DMS 273 (cell line): ENCODE results near the gene MTERF2.

Experiments
- DNase-seq: peaks from one replicate; lab custom pipeline; 2025; ENCODE audit not compliant: unreplicated experiment; lab: John Stamatoyannopoulos, UW

The MTERF2 gene

DNA sequence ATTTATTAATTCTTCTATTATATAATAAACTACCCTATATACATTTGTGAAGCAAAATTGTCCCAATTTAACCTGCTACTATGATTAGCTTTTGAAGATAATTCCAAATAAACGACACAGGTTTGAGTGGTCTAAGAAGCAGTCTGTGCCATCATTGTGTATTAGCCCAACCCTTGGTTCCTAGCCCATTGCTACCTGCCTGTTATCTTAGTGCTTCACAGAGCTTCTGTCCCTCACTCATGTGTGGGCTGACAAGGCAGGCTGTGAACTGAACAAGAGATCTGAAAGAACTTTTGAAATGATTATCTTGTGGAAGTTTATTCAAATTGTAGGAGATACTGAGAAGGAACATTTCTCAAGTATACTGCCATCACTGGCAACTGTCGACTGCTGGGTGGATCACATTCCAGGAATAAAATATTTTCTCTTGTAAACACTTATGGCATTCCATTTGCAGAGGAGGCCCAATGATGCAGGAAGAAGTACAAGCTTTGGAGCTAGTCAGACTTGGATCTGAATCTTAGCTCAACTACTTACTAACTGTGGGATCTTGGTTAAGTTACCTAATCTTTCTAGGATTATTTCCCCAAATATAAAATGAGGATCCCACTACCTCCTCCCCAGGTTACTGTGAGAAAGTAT, 7.8 kb upstream of the MTERF2 start:
- no peak for DNase-seq

DNA sequence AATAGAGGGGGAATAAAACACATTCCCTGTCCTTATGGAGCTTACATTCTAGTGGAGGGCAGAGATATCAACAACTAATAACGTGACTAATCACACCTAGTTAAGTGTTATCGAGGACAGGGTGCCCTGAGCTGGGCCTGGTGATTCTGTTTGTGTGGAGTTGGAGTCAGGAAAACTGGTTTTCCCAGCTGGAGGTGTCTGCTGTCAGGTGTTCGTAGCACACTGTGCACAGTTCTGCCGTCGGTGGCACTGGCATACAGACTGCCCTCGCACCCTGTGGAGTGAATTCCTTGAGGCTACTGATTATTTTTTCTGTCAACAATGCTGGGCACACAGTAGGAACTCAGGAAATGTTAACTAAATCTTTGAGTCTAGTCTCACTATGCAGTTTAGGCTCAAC, 900 bp upstream of the MTERF2 start:
- no peak for DNase-seq

DNA sequence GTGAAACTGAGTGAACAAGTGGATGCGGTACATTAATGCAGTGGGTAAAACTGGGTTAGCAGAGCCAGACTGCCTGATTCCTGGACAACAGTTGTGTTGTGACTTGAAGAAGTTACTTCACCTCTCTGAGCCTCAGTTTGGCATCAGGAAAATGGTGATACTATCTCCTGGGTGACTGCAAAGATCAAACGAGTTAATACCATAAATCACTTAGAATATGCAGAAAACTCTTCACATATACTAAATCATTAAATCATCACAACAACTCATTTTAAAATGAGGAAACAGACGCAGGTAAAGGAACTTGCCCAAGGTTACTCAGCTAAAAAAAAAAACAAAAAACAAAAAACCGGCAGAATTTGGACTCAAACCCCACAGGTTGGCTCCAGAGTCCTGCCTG, 811 bp downstream of the MTERF2 start:
- no peak for DNase-seq

DNA sequence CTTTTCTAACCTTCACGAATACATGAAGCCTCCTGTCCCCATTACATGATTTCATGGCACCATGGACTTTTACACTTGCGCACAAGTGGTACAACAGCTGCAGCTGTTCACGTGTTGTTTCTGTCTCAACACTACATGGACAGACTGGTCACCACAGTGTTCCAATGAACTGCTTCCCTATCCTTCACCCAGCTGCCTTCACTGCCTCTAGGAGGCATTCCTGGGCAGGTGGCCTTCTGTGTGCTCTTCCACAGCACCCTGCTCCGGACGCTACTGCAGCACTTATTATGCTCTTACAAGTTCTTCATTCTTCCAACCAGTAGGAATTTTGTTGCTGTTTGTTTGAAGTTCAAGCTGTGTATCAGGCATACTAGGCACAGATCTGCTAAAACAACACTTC, 1.5 kb downstream of the MTERF2 start:
- no peak for DNase-seq

DNA sequence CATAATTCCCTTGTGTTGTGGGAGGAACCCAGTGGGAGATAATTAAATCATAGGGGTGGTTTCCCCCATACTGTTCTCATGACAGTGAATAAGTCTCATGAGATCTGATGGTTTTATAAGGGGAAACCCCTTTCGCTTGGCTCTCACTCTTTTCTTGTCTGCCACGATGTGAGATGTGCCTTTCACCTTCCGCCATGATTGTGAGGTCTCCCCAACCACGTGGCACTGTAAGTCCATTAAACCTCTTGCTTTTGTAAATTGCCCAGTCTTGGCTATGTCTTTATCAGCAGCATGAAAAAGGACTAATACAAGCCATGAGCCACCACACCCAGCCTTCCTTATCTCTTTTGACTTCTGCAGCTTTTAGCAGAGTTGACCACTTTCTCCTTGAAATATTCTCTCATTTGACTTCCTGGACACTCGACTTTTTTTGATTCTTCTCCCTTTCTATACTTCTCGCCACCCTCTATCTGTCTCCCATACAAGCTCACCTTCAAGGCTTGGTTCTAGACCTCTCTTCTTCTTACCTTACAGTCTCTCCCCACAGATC, 2.3 kb downstream of the MTERF2 start:
- DNase-seq: no peak

DNA sequence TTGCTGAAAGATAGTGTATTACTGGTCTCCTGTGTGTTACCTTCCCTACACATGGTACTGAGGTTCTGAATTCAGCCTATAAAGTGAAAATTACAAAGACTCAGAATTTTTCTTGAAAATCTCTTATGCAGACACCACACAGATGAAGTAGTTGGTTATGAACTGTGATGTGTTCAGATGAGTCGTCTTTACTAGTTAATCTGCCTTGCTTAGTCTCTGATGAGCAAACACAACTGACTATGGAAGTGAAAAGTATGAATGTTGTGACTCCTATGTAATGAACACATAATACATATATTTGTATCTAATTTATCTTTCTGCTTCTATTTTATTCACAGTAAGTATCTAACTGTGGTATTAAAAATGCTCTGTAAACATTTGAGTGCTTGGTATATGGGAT, 4.7 kb downstream of the MTERF2 start:
- no peak for DNase-seq

DNA sequence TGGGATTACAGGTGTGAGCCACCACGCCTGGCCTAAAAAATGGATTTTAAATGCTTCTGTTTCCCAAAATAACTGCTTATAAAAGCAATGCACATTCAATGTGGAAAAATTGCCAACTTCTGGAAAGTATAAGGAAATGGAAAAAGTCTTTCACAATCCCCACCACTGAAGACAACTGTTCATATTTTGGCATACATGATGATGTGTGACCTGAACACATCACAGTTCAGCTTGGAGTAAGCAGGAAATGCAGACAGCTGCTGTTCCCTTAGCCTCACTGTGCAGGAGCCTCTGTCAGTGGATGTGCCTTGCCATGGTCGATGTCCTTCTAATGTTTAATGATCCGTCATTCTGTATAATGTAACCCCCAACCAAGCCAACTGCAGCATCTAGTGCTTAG, 5.2 kb downstream of the MTERF2 start:
- no peak for DNase-seq

DNA sequence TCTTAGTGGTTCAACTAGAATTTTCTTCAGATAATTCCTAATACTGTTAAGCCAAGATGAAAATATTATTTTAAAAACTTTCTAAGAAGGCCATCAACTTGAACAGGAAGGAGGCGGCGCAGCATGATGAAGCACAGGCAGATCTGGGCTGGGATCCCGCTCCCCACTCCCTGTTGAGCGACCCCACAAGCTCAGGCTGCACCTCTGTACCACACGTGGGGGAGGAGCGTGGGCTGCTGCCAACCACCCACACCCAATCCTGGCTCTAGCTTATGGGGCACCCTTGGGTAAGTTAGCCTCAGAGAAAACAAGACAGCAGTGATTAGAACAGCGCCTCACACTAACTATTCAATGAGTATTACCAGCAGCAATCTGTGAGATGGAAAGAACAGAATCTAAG, 6.0 kb downstream of the MTERF2 start:
- DNase-seq: no peak

DNA sequence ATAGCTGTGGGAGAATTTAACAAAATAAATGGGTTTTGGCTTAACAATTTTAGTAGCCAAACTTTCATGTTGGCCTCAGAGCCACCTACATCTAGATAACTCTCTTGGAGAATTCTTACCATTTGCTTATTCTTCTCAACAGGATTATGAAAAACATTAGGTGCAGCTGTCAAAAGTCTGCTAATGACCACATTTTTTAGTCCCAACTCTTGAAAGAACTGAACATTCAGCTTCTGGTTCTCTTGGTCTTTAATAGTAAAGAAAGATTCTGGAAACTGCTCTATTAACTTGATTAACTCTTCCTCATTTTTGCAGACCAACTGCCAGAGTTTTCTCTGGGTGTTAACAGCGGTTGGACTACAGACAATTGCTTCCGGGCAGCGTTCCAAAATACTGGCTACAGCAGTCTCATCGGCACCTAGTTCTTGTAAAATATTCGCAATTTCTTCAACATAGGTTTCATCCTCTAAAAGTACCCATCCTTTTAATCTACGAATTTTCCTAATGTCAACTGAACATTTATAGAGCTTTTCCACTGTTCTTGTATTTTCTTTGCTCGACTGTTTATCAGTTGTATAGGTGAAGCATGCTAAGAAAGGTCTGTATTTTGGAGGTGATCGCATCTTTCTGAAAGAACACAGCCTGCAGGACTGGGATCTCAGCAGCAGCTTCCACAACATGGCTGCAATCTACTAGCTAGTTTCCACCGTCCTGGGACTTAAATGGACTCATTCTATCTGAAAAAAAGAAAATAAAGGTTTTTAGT, 8.7 kb downstream of the MTERF2 start:
- peak; percentile 82 for DNase-seq

DNA sequence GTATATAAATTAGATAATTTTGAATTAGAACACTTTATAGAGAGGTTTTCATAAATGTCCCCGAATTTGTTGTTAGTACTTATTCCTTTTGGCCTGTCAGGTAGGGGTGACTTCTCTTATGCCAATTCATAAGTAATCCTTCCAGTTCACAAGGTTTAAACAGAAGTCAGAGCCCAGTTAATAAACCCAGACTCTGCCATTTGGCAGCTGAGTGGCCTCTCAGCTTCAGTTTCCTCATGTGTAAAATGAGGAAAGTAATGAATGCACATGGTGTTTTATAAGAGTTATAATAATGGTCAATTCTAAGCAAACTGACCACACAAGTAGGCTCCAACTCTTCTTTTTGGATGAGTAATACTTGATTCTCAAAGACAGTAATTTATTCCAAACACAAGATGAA, 10.3 kb downstream of the MTERF2 start:
- DNase-seq: peak; percentile 9

DNA sequence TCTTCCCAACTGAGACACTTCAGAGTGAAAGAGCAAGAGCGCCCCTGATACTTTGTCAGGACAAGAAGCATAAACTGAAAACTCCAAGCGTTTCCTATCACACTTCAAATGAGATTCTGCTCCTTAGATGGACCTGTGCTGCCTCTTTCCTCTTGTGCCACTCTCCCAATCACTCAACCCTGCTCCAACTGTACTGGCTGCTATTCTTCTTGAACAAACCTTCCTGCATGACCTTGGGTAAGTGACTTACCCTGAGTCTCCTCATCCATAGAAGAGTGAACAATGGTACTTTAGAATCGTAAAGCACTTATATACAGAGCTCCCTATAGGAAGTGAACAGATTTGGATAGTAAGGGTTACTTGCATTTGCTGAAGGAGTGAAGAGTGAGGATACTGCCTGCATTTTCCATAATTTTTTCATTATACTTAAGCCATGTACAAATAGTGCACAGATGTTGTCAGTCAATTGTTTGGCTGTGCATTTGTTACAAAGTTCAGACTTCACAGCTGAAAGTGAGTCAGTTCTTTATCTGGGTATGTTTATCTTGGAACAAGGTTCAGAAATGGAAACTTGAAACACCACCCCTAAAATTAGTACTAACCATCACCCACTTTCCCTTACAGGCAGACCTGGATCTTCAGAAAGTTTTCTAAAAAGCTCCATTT, 10.8 kb downstream of the MTERF2 start:
- DNase-seq: peak; percentile 9

DNA sequence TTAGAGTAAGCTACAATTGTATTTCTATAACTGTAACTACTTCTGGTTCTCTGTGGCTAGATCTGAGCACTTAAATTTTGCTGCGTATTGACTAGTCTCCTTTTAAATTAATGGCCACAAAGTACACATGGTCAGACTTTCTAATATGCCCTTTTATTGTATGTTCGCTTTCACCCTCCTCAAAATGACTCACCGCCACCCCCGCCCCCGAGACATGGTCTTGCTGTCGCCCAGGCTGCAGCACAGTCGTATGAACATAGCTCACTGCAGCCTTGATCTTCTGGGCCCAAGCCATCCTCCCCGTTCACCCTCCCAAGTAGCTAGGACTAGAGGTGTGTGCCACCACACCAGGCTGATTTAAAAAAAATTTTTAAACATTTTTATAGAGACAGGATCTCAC, 11.8 kb downstream of the MTERF2 start:
- no peak for DNase-seq

DNA sequence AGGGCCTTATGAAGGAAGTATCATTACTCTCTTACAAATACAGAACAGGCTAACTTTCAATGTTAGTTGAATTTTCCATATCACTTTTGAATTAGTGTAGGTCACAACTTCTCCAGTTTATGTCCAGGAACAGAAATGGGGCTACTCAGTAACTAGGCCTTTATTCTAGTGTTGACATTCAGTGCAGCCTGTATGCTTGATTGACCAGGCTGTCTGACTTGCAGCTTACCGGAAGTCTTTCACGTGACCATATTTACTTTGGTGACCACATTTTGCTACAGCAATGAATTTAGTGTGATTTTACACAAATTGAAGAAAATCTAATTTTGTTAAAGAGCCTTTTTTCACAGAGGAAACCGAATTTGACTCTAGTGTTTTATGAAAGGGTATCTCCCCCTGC, 12.4 kb downstream of the MTERF2 start:
- no peak for DNase-seq

DNA sequence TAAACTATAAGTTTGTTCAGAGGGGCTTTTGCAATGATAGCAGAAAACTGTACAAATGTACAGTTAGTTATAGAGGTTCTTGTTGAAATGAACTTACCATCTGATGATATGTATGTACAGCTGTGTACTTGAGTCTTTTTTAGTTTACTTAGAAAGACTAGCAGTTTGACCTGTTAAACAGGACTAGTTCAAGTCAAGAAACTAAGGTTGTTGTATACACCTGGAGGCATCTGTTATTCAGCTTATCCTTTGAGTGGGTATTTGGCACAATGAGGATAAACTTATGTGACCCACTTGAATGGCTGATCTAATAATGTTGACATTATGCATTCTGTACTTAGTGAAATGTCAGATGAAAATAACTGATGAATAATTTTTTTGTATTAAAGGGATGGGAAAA, 13.4 kb downstream of the MTERF2 start:
- no peak for DNase-seq

DNA sequence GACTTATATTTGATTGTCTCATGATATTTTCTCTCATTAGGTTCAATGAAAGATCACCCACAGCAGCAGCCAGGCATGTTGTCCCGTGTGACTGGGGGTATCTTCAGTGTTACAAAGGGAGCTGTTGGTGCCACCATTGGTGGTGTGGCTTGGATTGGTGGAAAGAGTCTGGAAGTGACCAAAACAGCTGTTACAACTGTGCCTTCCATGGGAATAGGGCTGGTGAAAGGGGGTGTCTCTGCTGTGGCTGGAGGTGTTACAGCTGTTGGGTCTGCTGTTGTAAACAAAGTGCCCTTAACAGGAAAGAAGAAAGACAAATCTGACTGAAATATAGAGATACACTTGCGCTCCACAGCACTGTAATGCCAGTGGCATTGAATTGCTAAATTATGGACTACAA, 15.9 kb downstream of the MTERF2 start:
- no peak for DNase-seq

DNA sequence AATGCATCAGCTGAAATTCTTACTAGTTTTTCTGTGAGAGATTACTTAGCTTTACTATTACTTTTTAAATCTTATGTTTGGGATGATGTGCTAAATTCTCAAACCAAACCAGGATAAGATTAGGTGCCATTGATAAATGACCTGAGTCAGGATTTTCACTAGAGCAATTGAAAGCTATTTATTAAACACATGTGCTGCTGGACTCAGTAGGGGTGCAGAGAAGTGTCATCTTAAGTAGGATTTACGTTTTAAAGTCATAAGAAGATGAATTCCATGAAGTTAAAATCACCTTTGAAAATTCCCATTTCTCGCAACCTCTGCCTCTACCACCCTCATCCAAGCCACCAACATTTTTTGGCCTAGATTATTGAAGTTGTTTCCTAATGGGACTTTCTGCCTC, 22.4 kb downstream of the MTERF2 start:
- DNase-seq: no peak

DNA sequence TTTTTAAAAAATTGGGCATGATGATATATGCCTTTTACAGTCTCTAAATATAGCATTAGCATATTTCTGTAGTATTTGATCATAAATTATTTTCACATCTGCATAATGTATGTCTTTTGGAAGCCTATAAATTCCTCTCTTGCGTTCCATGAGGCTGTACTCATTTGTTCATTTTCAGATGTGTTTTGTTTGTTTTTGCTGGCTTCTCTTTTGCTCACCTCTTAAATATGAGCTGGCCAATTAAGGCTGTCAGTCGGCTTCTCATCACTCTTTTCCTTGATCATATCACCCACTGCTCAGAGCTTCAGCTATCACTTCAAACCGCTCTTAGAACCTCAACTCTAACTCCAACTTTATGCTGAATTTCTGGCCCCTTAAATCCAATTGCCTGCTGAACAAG, 24.7 kb downstream of the MTERF2 start:
- no peak for DNase-seq

DNA sequence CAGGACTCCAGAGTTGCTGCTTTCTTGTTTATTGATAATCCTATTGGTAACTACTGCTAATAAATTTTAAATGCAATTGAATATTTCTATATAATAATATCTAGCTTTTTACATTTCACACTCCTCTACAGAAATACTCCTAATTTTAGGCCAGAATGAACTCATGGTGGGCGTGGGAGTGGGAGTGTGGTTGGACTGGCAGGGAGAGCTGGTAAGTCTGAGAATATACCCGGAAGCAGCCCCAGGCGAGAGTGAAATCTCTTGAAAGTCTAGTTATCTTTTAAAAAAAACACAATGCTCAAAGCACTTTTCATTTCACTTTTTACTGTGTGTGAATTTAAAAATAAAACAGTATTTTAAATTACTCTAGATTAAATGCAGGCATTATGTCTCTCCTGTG, 26.5 kb downstream of the MTERF2 start:
- no peak for DNase-seq

DNA sequence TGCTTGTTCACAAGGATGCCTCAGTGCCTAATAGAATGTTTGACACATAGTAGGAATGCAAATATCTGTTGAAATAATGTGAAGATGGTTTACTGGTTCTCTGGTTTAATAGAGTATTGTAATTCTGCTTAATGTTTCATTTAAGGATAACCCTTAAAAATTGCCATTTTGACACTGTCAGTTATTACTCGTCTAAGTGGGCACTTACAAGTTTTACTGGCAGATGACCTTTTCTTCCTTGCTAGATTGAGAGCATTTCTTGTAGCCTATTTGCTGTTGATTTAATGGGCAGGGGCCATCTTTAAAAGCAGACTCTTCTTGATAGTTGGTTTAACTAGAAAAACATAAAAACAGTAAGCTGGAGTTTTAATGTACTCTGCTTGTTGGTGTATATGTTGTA, 29.4 kb downstream of the MTERF2 start:
- peak; percentile 11 for DNase-seq

DNA sequence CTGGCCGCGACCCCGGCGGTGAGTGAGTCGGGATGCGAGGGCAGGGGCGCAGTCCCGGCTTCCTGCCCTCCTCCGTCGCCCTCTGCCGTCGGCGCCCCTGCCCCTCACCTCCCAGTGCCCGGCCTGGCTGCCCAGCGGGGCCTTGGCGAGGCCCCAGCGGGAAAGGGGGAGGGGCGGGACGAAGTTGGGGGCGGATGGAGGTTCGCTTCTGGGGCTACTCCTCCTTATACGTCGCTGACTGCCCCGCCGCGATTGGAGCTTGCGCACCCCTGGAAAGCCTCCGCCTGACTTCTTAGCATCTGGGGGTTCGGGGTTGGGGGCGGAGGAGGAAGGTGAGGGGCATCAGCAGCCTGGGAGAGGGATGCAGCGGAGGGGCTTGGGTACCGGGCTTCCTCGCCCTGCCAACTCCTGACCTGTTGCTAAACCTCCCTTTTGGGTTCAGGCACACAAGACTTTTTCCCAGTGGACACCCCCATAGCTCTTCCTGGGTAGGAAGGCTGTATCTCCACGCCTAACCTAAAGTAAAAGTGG, 30.8 kb downstream of the MTERF2 start:
- DNase-seq: peak; percentile 80

DNA sequence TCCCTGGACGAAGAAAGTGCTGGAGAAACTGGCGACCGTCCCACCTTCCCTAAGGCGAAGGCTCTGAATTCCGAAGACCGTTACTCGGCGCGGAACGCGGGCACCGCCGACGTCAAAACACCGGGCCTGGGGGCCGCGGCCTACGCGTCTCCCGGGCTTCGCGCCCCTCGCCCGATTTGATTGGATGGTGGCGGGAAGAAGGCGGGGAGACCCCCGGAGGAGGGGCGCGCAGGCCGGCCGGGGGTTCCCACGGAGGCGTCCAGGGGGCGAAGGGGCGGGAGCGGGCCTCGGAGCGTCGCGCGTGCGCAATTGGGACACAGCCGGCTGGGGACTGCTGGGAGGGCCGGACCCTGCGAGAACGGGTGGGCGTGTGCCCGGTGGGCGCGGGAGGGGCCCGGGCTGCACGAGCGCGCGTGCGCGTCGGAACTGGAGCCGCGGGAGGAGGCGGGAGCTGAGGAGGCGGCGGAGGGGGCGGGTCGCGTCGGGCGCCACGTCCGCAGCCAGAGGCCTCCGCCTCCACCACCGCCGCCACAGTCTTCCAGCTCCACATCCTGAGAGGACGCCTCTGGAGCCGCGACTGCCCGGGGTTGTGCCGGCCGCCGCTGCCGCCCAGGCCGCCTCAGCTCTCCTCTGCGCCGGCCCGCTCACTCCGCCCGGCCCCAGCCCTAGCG, 31.4 kb downstream of the MTERF2 start, which contains the start of gene TMEM263:
TSS of gene TMEM263 (plus strand) at position 531 of the 671 bp plus-strand sequence. CDS start 11,210 bp downstream, outside the sequence.
- DNase-seq: peak; percentile 96
